Measurements from ENCODE around the gene UBASH3A.

UBASH3A gene

GRCh38 chr21:42374864-42375499 lies 28.7 kb upstream of the UBASH3A start:
- no peak for DNase-seq (ENCODE audit: low read depth)

- DNase-seq (ENCODE audit: low read depth), result no peak
These were observed 28.2 kb upstream of the UBASH3A start for GRCh38 chr21:42375506-42375905.

- DNase-seq (ENCODE audit: low read depth), result no peak
These were observed 27.8 kb upstream of the UBASH3A start for GRCh38 chr21:42375966-42376337.

- peak; percentile 10 for DNase-seq (ENCODE audit: low read depth)
These were observed 27.2 kb upstream of the UBASH3A start for GRCh38 chr21:42376338-42376982.

GRCh38 chr21:42377211-42377950 lies 26.3 kb upstream of the UBASH3A start:
- no peak for DNase-seq (ENCODE audit: low read depth)

GRCh38 chr21:42377951-42378340 lies 25.8 kb upstream of the UBASH3A start:
- no peak for DNase-seq (ENCODE audit: low read depth)

- no peak for DNase-seq (ENCODE audit: low read depth)
These were observed 25.3 kb upstream of the UBASH3A start for GRCh38 chr21:42378418-42378817.

GRCh38 chr21:42379426-42380215 lies 24.1 kb upstream of the UBASH3A start:
- no peak for DNase-seq (ENCODE audit: low read depth)

- peak; percentile 31 for DNase-seq (ENCODE audit: low read depth)
These were observed 22.2 kb upstream of the UBASH3A start for GRCh38 chr21:42381347-42381984.

- no peak for DNase-seq (ENCODE audit: low read depth)
These were observed 20.8 kb upstream of the UBASH3A start for GRCh38 chr21:42382915-42383314.

- no peak for DNase-seq (ENCODE audit: low read depth)
These were observed 20.4 kb upstream of the UBASH3A start for GRCh38 chr21:42383331-42383730.

GRCh38 chr21:42384156-42384945 lies 19.4 kb upstream of the UBASH3A start:
- DNase-seq (ENCODE audit: low read depth), result no peak

- DNase-seq (ENCODE audit: low read depth), result no peak
These were observed 18.7 kb upstream of the UBASH3A start for GRCh38 chr21:42384989-42385388.

- no peak for DNase-seq (ENCODE audit: low read depth)
These were observed 18.1 kb upstream of the UBASH3A start for GRCh38 chr21:42385619-42386018.

- no peak for DNase-seq (ENCODE audit: low read depth)
These were observed 17.6 kb upstream of the UBASH3A start for GRCh38 chr21:42386034-42386591.

GRCh38 chr21:42387164-42387563 lies 16.5 kb upstream of the UBASH3A start:
- no peak for DNase-seq (ENCODE audit: low read depth)

GRCh38 chr21:42387843-42388340 lies 15.8 kb upstream of the UBASH3A start:
- DNase-seq (ENCODE audit: low read depth), result no peak

- no peak for DNase-seq (ENCODE audit: low read depth)
These were observed 14.8 kb upstream of the UBASH3A start for GRCh38 chr21:42388740-42389448.

- DNase-seq (ENCODE audit: low read depth), result no peak
These were observed 14.3 kb upstream of the UBASH3A start for GRCh38 chr21:42389449-42389835.

GRCh38 chr21:42390193-42390592 lies 13.5 kb upstream of the UBASH3A start:
- no peak for DNase-seq (ENCODE audit: low read depth)

All from ELR (cell line).